Measurements from ENCODE around the gene KDM5D. TPM values are rescaled to one million over a fixed set of nuclear protein-coding genes. Genes with fewer than 3 reads are reported as not detected.

KDM5D gene
- total RNA-seq, 1 donor from 2014 or later, result 28.2 TPM

DNA sequence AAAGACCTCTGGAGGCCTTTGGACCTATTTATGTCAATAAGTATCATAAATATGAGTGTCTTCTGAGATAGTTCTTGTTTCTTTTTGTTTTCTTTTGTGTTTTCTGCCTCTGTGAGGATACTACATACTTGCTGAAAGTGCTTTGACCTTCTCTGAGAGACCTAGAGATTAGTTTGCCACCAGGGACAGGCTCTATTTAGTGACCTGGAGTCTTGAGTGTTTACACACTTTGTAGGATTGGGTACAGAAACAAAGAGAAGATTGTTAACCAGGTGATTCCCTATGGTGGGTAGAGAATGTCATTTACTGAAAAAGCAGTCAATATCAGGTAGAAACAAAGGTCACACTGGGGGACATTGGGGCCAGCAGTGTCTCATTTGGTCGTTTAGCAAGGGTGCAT lies 63.7 kb downstream of the KDM5D start:
- no peak for DNase-seq
- TF ChIP-seq, protein P1, sequence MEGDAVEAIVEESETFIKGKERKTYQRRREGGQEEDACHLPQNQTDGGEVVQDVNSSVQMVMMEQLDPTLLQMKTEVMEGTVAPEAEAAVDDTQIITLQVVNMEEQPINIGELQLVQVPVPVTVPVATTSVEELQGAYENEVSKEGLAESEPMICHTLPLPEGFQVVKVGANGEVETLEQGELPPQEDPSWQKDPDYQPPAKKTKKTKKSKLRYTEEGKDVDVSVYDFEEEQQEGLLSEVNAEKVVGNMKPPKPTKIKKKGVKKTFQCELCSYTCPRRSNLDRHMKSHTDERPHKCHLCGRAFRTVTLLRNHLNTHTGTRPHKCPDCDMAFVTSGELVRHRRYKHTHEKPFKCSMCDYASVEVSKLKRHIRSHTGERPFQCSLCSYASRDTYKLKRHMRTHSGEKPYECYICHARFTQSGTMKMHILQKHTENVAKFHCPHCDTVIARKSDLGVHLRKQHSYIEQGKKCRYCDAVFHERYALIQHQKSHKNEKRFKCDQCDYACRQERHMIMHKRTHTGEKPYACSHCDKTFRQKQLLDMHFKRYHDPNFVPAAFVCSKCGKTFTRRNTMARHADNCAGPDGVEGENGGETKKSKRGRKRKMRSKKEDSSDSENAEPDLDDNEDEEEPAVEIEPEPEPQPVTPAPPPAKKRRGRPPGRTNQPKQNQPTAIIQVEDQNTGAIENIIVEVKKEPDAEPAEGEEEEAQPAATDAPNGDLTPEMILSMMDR (IDR thresholded peaks at IDR 0.05; ENCODE audit: borderline replicate concordance), result no peak
- intact Hi-C loops (cut with micrococcal nuclease), result no loop called here
- Histone ChIP-seq H3K27ac (replicated peaks) (no peak overlapping the region), H3K36me3 (no peaks in the 10 kb centered on the region), H3K4me1 (no peaks in the 10 kb centered on the region), H3K27me3 (ENCODE audit: low read depth) (no peaks in the 10 kb centered on the region), H3K9me3 (replicated peaks) (peaks cover 13% of the 10 kb centered on the region), H3K4me3 (no peak overlapping the region)
